ENCODE measurements around the gene KLF1. TPM values are rescaled to one million over a fixed set of nuclear protein-coding genes. Genes with fewer than 3 reads are reported as not detected.
"Not testable (repeated sequence)": the region's sequence is repeated elsewhere in the genome, so short reads cannot be mapped to it uniquely, and the experiment has no call there.

KLF1 gene
- 0.13 and 0.25 TPM in 2 replicates for total RNA-seq

GRCh38 chr19:12886969-12887747, at the start of gene KLF1:
Gene KLF1, minus strand, starts transcription at chr19:12887201. Its CDS starts 61 bp downstream, at chr19:12887140.
- no peak for DNase-seq (ENCODE audit: low read depth in 2 of 2)

- DNase-seq (ENCODE audit: low read depth in 2 of 2), result no peak
Measured at GRCh38 chr19:12936582-12936981, 49.6 kb upstream of the KLF1 start.

- no peak for DNase-seq (ENCODE audit: low read depth in 2 of 2)
Measured at GRCh38 chr19:12935071-12935470, 48.1 kb upstream of the KLF1 start.

GRCh38 chr19:12933287-12934072, 46.5 kb upstream of the KLF1 start, which contains the start of gene FARSA:
Gene FARSA, minus strand, starts transcription at chr19:12933711. Its CDS starts 15 bp downstream, at chr19:12933696.
- DNase-seq (ENCODE audit: low read depth in 2 of 2), result peak; percentile 78 to 93

GRCh38 chr19:12932392-12933286, 45.6 kb upstream of the KLF1 start:
- DNase-seq (ENCODE audit: low read depth in 2 of 2), result no peak

- DNase-seq (ENCODE audit: low read depth in 2 of 2), result no peak
Measured at GRCh38 chr19:12930002-12930645, 43.1 kb upstream of the KLF1 start.

- no peak for DNase-seq (ENCODE audit: low read depth in 2 of 2)
Measured at GRCh38 chr19:12924621-12925310, 37.8 kb upstream of the KLF1 start.

- no peak for DNase-seq (ENCODE audit: low read depth in 2 of 2)
Measured at GRCh38 chr19:12922959-12923358, 36.0 kb upstream of the KLF1 start.

GRCh38 chr19:12921047-12921446, 34.0 kb upstream of the KLF1 start:
- no peak for DNase-seq (ENCODE audit: low read depth in 2 of 2)

GRCh38 chr19:12918253-12918652, 31.3 kb upstream of the KLF1 start:
- DNase-seq (ENCODE audit: low read depth in 2 of 2), result no peak

- DNase-seq (ENCODE audit: low read depth in 2 of 2), result not testable (repeated sequence)
Measured at GRCh38 chr19:12915860-12916259, 28.9 kb upstream of the KLF1 start.

- peak in 1 of 2 donors; percentile 22 for DNase-seq (ENCODE audit: low read depth in 2 of 2)
Measured at GRCh38 chr19:12913851-12914690, 27.1 kb upstream of the KLF1 start.

- peak in 1 of 2 donors; percentile 42 for DNase-seq (ENCODE audit: low read depth in 2 of 2)
Measured at GRCh38 chr19:12913011-12913561, 26.1 kb upstream of the KLF1 start.

GRCh38 chr19:12912571-12912970, 25.6 kb upstream of the KLF1 start:
- DNase-seq (ENCODE audit: low read depth in 2 of 2), result no peak

GRCh38 chr19:12907166-12907565, 20.2 kb upstream of the KLF1 start:
- no peak for DNase-seq (ENCODE audit: low read depth in 2 of 2)

GRCh38 chr19:12899891-12900518, 13.0 kb upstream of the KLF1 start:
- DNase-seq (ENCODE audit: low read depth in 2 of 2), result no peak

- no peak for DNase-seq (ENCODE audit: low read depth in 2 of 2)
Measured at GRCh38 chr19:12896460-12896859, 9.5 kb upstream of the KLF1 start.

GRCh38 chr19:12893582-12893981, 6.6 kb upstream of the KLF1 start:
- DNase-seq (ENCODE audit: low read depth in 2 of 2), result no peak

- DNase-seq (ENCODE audit: low read depth in 2 of 2), result no peak
Measured at GRCh38 chr19:12891553-12892021, 4.6 kb upstream of the KLF1 start.
